H9 (cell line): ENCODE results near the gene FCAR. TPM values are rescaled to one million over a fixed set of nuclear protein-coding genes. Genes with fewer than 3 reads are reported as not detected.

Source experiments
- DNase-seq: peaks from one replicate; pipeline ENCODE4 v3.0.0-alpha.2; 2017
- H2AFZ ChIP-seq: one replicate; pipeline ENCODE4 v1.6.1; 2013; ENCODE audit warnings: mild to moderate bottlenecking, low read length, control low read depth, moderate library complexity
- H2AK5ac ChIP-seq: 2 replicates; pipeline ENCODE4 v1.6.1; 2013; ENCODE audit warnings: low read length, control low read depth, mixed read lengths; ENCODE audit not compliant: insufficient read length
- H2BK120ac ChIP-seq: one replicate; pipeline ENCODE4 v1.6.1; 2013; ENCODE audit warnings: low read depth, mild to moderate bottlenecking, low read length, control low read depth, inconsistent platforms; ENCODE audit not compliant: poor library complexity, severe bottlenecking
- H2BK12ac ChIP-seq: 2 replicates; pipeline ENCODE4 v1.6.1; 2013; ENCODE audit warnings: low read length, control low read depth, mixed read lengths, low read depth; ENCODE audit not compliant: insufficient read length
- H2BK15ac ChIP-seq: 2 replicates; pipeline ENCODE4 v1.6.1; 2013; ENCODE audit warnings: low read depth, low read length, control low read depth
- H2BK20ac ChIP-seq: one replicate; pipeline ENCODE4 v1.6.1; 2013; ENCODE audit warnings: low read depth, mild to moderate bottlenecking, low read length, control low read depth, inconsistent platforms; ENCODE audit not compliant: poor library complexity, severe bottlenecking
- H2BK5ac ChIP-seq: 2 replicates; pipeline ENCODE4 v1.6.1; 2013; ENCODE audit warnings: low read length, control low read depth, mixed read lengths; ENCODE audit not compliant: insufficient read length
- H3K14ac ChIP-seq: 2 replicates; pipeline ENCODE4 v1.6.1; 2013; ENCODE audit warnings: low read length, control low read depth; ENCODE audit not compliant: insufficient read depth
- H3K18ac ChIP-seq: 2 replicates; pipeline ENCODE4 v1.6.1; 2013; ENCODE audit warnings: low read depth, mild to moderate bottlenecking, mixed read lengths, low read length, control low read depth; ENCODE audit not compliant: insufficient read length
- H3K23ac ChIP-seq: 2 replicates; pipeline ENCODE4 v1.6.1; 2013; ENCODE audit warnings: low read length, control low read depth, mixed read lengths, low read depth; ENCODE audit not compliant: insufficient read length
- H3K23me2 ChIP-seq: 2 replicates; pipeline ENCODE4 v1.6.1; 2013; ENCODE audit warnings: low read depth, mild to moderate bottlenecking, mixed read lengths, low read length, control low read depth; ENCODE audit not compliant: insufficient read length, poor library complexity, severe bottlenecking
- H3K27ac ChIP-seq: 2 replicates; pipeline ENCODE4 v1.5.1; 2013; ENCODE audit warnings: low read length, control low read depth, mixed read lengths, low read depth; ENCODE audit not compliant: insufficient read length
- H3K27me3 ChIP-seq: 2 replicates; pipeline ENCODE4 v1.6.1; 2013; ENCODE audit warnings: low read length, control low read depth, inconsistent platforms; ENCODE audit not compliant: insufficient read depth
- H3K4ac ChIP-seq: 2 replicates; pipeline ENCODE4 v1.6.1; 2013; ENCODE audit warnings: low read depth, mild to moderate bottlenecking, control low read depth, inconsistent platforms, low read length, moderate library complexity
- H3K4me1 ChIP-seq: 2 replicates; pipeline ENCODE4 v1.6.1; 2013; ENCODE audit warnings: low read length, control low read depth, inconsistent platforms; ENCODE audit not compliant: insufficient read depth
- H3K4me2 ChIP-seq: 2 replicates; pipeline ENCODE4 v1.6.1; 2013; ENCODE audit warnings: low read length, control low read depth, mixed read lengths; ENCODE audit not compliant: insufficient read length, insufficient read depth
- H3K56ac ChIP-seq: 2 replicates; pipeline ENCODE4 v1.6.1; 2013; ENCODE audit warnings: low read depth, mild to moderate bottlenecking, mixed read lengths, low read length, control low read depth; ENCODE audit not compliant: insufficient read length
- H3K79me1 ChIP-seq: 2 replicates; pipeline ENCODE4 v1.6.1; 2013; ENCODE audit warnings: low read depth, mild to moderate bottlenecking, moderate library complexity, low read length, control low read depth, inconsistent platforms; ENCODE audit not compliant: insufficient read depth, poor library complexity, severe bottlenecking
- H3K79me2 ChIP-seq: 2 replicates; pipeline ENCODE4 v1.6.1; 2013; ENCODE audit warnings: low read length, control low read depth, inconsistent platforms; ENCODE audit not compliant: insufficient read depth
- H3K9ac ChIP-seq: 2 replicates; pipeline ENCODE4 v1.6.1; 2013; ENCODE audit warnings: low read length, control low read depth, mixed read lengths; ENCODE audit not compliant: insufficient read length; ENCODE audit errors: extremely low read depth
- H3K9me3 ChIP-seq: one replicate; pipeline ENCODE4 v1.6.1; 2013; ENCODE audit warnings: low read depth, low read length, inconsistent platforms; ENCODE audit not compliant: control insufficient read depth
- H3T11ph ChIP-seq: one replicate; pipeline ENCODE4 v1.6.1; 2013; ENCODE audit warnings: mild to moderate bottlenecking, low read length, control low read depth, inconsistent platforms
- H4K20me1 ChIP-seq: one replicate; pipeline ENCODE4 v1.6.1; 2013; ENCODE audit not compliant: control insufficient read depth, insufficient read length, insufficient read depth
- H4K5ac ChIP-seq: 2 replicates; pipeline ENCODE4 v1.6.1; 2013; ENCODE audit warnings: low read depth, mild to moderate bottlenecking, mixed read lengths, low read length, control low read depth; ENCODE audit not compliant: insufficient read length
- H4K8ac ChIP-seq: replicated peaks from 2 replicates; pipeline ENCODE4 v1.6.1; 2013; ENCODE audit warnings: low read length, control low read depth, mixed read lengths, low read depth; ENCODE audit not compliant: insufficient read length
- H4K91ac ChIP-seq: 2 replicates; pipeline ENCODE4 v1.6.1; 2013; ENCODE audit warnings: low read depth, mild to moderate bottlenecking, moderate library complexity, mixed read lengths, low read length, control low read depth; ENCODE audit not compliant: insufficient read length
- H3K27ac Mint-ChIP-seq, 3 experiments: 2 replicates in 2 of 3; 3 replicates in 1 of 3; pipeline ENCODE4 v1.8.0; 2020 to 2021; ENCODE audit warnings: mixed read lengths in 3 of 3, mild to moderate bottlenecking in 1 of 3, moderate library complexity in 1 of 3
- H3K27me3 Mint-ChIP-seq: 2 replicates; pipeline ENCODE4 v1.8.0; 2021; ENCODE audit warnings: low read depth, mild to moderate bottlenecking, moderate library complexity, mixed read lengths
- H3K36me3 Mint-ChIP-seq, 3 experiments: 2 replicates in 2 of 3; 3 replicates in 1 of 3; pipeline ENCODE4 v1.8.0; 2020 to 2021; ENCODE audit warnings: low read depth in 3 of 3, mixed read lengths in 3 of 3; ENCODE audit not compliant: insufficient read depth in 1 of 3
- H3K4me1 Mint-ChIP-seq, 2 experiments: 2 replicates each; pipeline ENCODE4 v1.8.0; 2020; ENCODE audit warnings: mixed read lengths in 2 of 2
- H3K4me3 Mint-ChIP-seq, 2 experiments: 2 replicates in 1 of 2; 3 replicates in 1 of 2; pipeline ENCODE4 v1.8.0; 2020 to 2021; ENCODE audit warnings: mild to moderate bottlenecking in 2 of 2, mixed read lengths in 2 of 2, moderate library complexity in 1 of 2
- H3K9me3 Mint-ChIP-seq, 2 experiments: 2 replicates in 1 of 2; 3 replicates in 1 of 2; pipeline ENCODE4 v1.8.0; 2020; ENCODE audit warnings: mild to moderate bottlenecking in 2 of 2, mixed read lengths in 2 of 2, moderate library complexity in 1 of 2
- WGBS: extraction: QIAGEN DNeasy Blood & Tissue Kit; methylation state at CpG from one replicate; pipeline ENCODE4 v1.1.7; 2013; ENCODE audit warnings: missing lambda C conversion rate, low lambda C conversion rate, mixed read lengths; ENCODE audit not compliant: insufficient read length; ENCODE audit errors: extremely low coverage; 5-methylcytosine and 5-hydroxymethylcytosine counted together
- total RNA-seq: library from RNA; stranded (reverse); gene quantifications from 2 replicates; pipeline ENCODE4 v1.2.1, GENCODE V29; 2021
- TF ChIP-seq, protein P1 (sequence below): fragments of 200-600 bp; sonication (generic); conservative IDR thresholded peaks from 3 replicates; pipeline ENCODE4 v1.8.0; 2021; ENCODE audit warnings: antibody characterized with exemption, mild to moderate bottlenecking

Gene FCAR
- total RNA-seq, 1 experiment from 2014 or later, result not detected

DNA sequence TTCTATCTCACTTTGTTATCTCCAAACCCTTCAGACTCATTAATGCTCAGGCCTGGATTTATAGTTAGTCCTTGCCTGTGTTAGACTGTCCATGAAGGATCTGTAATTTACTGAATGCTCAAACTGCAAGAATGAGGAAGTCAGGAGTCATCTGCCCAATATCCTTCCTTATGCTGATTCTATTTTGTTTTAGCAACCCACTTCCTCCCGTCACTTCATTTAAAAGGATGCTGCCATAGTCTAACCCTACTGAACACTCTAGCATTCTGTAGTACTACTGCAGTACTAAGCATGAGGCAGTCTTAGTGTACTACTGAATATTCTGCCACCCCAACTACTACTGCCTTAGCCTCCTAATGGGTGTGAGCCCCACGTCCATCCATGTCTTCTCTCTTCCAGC lies 1.5 kb downstream of the FCAR start:
- Histone ChIP-seq H3K4me1 (no peaks in the 10 kb centered on the region), H3K79me2 (no peaks in the 10 kb centered on the region), H3K4me2 (no peak overlapping the region), H3K9me3 (no peaks in the 10 kb centered on the region), H4K5ac (no peak overlapping the region), H3K14ac (no peak overlapping the region), H2AK5ac (no peak overlapping the region), H3K4ac (no peak overlapping the region), H2BK12ac (no peak overlapping the region), H3K23me2 (no peaks in the 10 kb centered on the region), H2BK15ac (no peak overlapping the region), H3K56ac (no peak overlapping the region), H2BK120ac (no peak overlapping the region), H3K23ac (no peak overlapping the region), H3K27me3 (no peaks in the 10 kb centered on the region), H3K9ac (no peak overlapping the region), H3T11ph (no peak overlapping the region), H3K18ac (no peak overlapping the region), H4K91ac (no peak overlapping the region), H3K27ac (peak overlapping the region; percentile 33), H4K20me1 (no peaks in the 10 kb centered on the region), H4K8ac (no peak overlapping the region), H3K79me1 (no peaks in the 10 kb centered on the region), H2BK20ac (no peak overlapping the region), H2BK5ac (no peak overlapping the region), H2AFZ (no peak overlapping the region)
- TF ChIP-seq, protein P1, sequence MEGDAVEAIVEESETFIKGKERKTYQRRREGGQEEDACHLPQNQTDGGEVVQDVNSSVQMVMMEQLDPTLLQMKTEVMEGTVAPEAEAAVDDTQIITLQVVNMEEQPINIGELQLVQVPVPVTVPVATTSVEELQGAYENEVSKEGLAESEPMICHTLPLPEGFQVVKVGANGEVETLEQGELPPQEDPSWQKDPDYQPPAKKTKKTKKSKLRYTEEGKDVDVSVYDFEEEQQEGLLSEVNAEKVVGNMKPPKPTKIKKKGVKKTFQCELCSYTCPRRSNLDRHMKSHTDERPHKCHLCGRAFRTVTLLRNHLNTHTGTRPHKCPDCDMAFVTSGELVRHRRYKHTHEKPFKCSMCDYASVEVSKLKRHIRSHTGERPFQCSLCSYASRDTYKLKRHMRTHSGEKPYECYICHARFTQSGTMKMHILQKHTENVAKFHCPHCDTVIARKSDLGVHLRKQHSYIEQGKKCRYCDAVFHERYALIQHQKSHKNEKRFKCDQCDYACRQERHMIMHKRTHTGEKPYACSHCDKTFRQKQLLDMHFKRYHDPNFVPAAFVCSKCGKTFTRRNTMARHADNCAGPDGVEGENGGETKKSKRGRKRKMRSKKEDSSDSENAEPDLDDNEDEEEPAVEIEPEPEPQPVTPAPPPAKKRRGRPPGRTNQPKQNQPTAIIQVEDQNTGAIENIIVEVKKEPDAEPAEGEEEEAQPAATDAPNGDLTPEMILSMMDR, result no peak
- H3K4me3 Mint-ChIP-seq, result no peak overlapping the region
- no peak for DNase-seq
- H3K4me1 Mint-ChIP-seq, result peaks cover 0 to 8% of the 10 kb centered on the region in 2 experiments; a peak in 2 of 4 replicates
- no CpG with 5 or more reads among the region's 2 CpGs for WGBS
- H3K9me3 Mint-ChIP-seq, result peaks cover 39 to 88% of the 10 kb centered on the region in 2 experiments
- H3K27ac Mint-ChIP-seq, result no peak overlapping the region
- peaks cover 37% of the 10 kb centered on the region for H3K27me3 Mint-ChIP-seq
- peaks cover 0 to 10% (median 0%) of the 10 kb centered on the region in 3 experiments; a peak in 3 of 7 replicates for H3K36me3 Mint-ChIP-seq
